Epithelial cell of esophagus (primary cell): ENCODE data around the gene DGKK.
A peak's percentile ranks its signal among the peaks of the same experiment; 100 is the strongest.
"Not testable (repeated sequence)": the region's sequence is repeated elsewhere in the genome, so short reads cannot be mapped to it uniquely, and the experiment has no call there.

Experiments used
- DNase-seq: peaks from one replicate; pipeline ENCODE4 v3.0.0; 2010; ENCODE audit warnings: low read depth
- H3K4me3 ChIP-seq: 2 replicates; pipeline ENCODE4 v1.5.1; 2011; ENCODE audit warnings: mild to moderate bottlenecking, low read length, control low read depth
- CTCF ChIP-seq: IDR thresholded peaks from 2 replicates; pipeline ENCODE4 v1.5.1; 2011; ENCODE audit warnings: low read depth, mild to moderate bottlenecking, low read length, control low read depth, inconsistent platforms; ENCODE audit not compliant: insufficient read depth; ENCODE audit errors: missing control alignments

The DGKK gene

DNA sequence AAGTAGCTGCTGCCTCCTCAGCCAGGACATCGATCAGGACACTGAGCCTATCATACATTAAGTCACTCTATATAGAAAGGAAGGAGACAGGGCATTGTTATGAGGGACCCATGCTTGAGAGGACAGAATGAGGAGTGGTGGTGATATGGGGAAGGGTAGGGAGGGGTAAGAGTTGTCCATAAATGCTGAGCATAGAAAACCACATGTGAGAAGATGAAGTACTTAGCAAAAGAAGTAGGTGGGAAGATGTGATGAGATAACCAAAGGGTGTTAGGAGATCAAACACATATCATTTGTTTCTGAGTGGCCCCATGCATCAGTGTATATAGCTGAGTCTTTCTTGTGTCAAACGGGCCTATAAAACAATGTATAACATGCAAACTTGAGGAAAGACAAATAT, 84.1 kb downstream of the DGKK start:
- no peak for TF ChIP-seq CTCF

GRCh38 chrX:50381729-50382415, 88.8 kb downstream of the DGKK start:
- TF ChIP-seq CTCF = no peak
- no peak for DNase-seq
- no peak overlapping the region for H3K4me3 ChIP-seq

More for the DNA sequence above, 84.1 kb downstream of the DGKK start:
- no peak for DNase-seq
- no peak overlapping the region for H3K4me3 ChIP-seq

DNA sequence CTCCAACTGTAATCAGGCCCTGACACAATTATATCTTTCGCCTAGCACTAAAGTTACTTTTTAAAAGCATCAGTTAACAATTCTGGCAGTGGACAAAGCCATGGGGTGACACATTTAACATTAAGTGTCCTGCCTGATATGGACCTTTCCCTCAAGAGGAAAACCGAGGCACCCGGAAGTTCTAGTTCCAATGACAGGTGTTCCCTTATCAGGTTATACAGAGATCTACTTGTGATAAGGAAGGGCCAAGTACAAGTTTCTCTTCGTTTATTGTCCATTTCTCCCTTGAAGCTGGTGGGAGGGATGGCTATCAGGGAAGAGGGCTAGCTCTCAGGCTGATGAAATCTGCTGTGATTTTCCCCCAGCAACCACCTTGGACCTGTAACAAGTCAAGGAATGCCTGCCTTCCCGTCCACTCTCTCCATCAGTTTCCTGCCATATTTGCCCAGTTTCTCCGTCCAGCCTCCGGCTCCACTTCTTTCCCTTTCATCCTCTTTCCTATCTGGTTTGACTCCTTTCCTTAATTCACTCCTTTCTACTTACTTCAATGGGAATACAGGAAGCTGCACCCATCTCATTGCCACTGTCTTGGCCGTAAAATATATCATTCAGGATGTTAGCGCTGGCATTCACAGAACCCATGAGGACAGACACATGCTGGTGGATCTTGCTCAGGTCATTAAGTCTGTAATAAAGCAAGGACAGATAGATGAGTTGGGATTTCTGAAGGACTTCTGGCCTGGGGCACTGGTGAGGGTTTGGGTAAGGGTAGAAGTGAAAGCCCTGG, 95.0 kb downstream of the DGKK start:
- DNase-seq = no peak
- no peak for TF ChIP-seq CTCF
- H3K4me3 ChIP-seq = no peak overlapping the region

GRCh38 chrX:50372966-50373365, 97.7 kb downstream of the DGKK start:
- no peak for DNase-seq
- TF ChIP-seq CTCF = no peak
- H3K4me3 ChIP-seq = no peak overlapping the region

GRCh38 chrX:50343917-50344316, 126.7 kb downstream of the DGKK start:
- H3K4me3 ChIP-seq = no peak overlapping the region
- TF ChIP-seq CTCF = no peak
- peak; percentile 0 for DNase-seq

DNA sequence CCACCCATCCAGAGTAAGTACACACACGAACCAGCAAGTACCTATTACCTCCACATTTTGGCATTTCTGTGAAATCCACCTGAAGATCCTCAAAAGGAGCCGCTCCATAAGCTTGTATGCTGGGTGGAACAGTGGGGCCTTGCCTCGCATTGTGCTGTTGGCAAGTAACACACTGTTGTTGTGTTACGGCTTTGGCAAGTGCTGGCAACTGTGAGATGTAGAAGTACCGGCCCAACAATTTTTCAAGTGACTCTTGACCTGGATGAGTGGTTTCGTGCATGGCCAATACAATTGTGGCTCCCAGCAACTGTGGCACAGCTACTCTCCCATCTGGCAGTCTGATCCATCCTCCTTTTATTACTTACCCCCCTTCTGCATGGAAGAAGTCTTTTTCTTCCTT, 137.3 kb downstream of the DGKK start:
- DNase-seq = no peak
- H3K4me3 ChIP-seq = no peak overlapping the region
- TF ChIP-seq CTCF = no peak

- not testable (repeated sequence) for H3K4me3 ChIP-seq, DNase-seq
These were observed 138.0 kb downstream of the DGKK start for GRCh38 chrX:50332668-50333067.
